Measurements from ENCODE around the gene FOCAD.

FOCAD gene

DNA sequence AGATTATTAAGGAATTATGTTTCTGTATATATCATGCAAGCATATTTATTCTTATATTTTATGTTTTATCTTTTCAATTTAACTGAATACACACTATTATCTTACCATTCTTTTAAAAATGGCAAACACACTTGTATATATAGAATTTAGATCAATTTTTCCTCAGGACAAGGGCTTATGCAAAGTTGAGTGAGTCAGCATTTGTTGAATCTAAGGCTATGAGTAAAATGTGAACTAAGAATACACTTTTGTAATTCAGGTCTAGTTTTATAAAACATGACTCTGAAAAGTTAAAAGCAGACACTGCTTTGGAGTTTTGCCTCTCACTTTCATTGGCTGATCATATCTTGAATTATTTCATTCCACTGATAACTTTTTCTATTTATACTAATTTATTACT, 127.8 kb downstream of the FOCAD start:
- H3K4me2 ChIP-seq = no peak overlapping the region
- no peaks in the 10 kb centered on the region for H3K36me3 ChIP-seq
- H4K20me1 ChIP-seq = no peaks in the 10 kb centered on the region
- no peak for TF ChIP-seq Cebpa-rat (IDR thresholded peaks at IDR 0.05)
- H3K9ac ChIP-seq = no peak overlapping the region
- no peaks in the 10 kb centered on the region for H3K27me3 ChIP-seq
- no peaks in the 10 kb centered on the region for H3K9me3 ChIP-seq
- no peaks in the 10 kb centered on the region for H3K4me1 ChIP-seq
- no peak overlapping the region for H3K4me3 ChIP-seq
- no peak overlapping the region for H3K27ac ChIP-seq

DNA sequence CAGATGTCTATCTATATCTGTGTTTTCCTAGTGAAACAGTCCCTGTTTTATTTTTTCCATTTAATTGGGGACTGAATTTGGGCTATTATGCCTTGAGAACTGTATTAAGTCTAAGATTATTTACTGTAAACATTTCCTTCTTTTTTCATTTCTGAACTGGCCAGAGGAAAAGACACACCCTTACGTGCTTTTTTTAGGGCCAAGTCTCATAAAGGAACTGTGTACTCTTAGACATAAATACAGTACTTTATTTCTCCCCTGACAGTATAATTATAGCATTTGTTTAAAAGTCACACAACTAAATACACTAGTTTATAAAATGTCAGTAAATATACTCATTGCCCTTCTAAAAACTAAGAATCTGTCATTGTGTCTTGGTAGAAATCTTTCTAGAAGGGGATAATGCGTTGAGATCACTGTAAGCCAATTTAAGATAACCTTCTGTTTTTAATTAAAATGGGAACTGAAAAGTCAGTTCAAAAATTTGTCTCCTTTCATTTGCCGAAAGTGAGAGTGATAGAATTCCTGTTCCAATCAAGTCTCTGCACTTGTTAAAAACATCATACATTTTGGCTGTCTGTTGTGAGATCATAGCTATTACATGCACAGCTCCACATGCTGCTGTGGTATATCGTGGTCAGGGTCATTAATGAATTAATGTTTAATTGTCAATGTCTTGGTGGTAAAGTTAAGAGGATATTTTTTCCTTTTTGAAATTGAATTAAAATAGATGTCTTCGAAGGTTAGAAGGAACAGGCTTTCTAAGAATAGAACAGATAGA, 132.1 kb downstream of the FOCAD start:
- no peak for TF ChIP-seq Cebpa-rat (IDR thresholded peaks at IDR 0.05)
- Histone ChIP-seq H3K4me2 (no peak overlapping the region), H3K27me3 (no peaks in the 10 kb centered on the region), H3K9ac (no peak overlapping the region), H3K9me3 (no peaks in the 10 kb centered on the region), H3K4me1 (no peaks in the 10 kb centered on the region), H3K36me3 (no peaks in the 10 kb centered on the region), H4K20me1 (no peaks in the 10 kb centered on the region), H3K27ac (no peak overlapping the region), H3K4me3 (no peak overlapping the region)

DNA sequence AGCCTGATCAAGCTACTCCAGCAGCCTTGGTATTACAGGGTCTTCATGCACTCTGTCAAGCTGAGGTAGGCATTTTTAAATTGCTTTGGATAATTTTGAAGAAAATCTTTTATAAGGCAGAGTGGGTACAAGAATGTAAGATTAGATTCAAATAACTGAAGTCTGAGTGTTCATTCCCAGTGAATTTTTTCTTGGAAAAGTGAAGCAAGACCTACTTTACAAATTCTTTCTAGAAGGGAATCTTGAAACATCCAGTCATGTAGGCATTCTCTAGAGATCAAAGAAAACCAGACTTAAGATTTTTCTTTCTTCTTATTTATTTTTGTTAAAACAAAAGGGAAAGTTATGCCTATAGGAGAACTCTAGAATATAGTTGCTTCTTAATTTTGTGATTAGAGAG, 139.0 kb downstream of the FOCAD start:
- H3K27ac ChIP-seq = no peak overlapping the region
- H3K4me2 ChIP-seq = no peak overlapping the region
- no peaks in the 10 kb centered on the region for H3K27me3 ChIP-seq
- H3K4me1 ChIP-seq = no peaks in the 10 kb centered on the region
- H4K20me1 ChIP-seq = no peaks in the 10 kb centered on the region
- no peak overlapping the region for H3K4me3 ChIP-seq
- TF ChIP-seq Cebpa-rat (IDR thresholded peaks at IDR 0.05) = no peak
- H3K9ac ChIP-seq = no peak overlapping the region
- no peaks in the 10 kb centered on the region for H3K9me3 ChIP-seq
- no peaks in the 10 kb centered on the region for H3K36me3 ChIP-seq

DNA sequence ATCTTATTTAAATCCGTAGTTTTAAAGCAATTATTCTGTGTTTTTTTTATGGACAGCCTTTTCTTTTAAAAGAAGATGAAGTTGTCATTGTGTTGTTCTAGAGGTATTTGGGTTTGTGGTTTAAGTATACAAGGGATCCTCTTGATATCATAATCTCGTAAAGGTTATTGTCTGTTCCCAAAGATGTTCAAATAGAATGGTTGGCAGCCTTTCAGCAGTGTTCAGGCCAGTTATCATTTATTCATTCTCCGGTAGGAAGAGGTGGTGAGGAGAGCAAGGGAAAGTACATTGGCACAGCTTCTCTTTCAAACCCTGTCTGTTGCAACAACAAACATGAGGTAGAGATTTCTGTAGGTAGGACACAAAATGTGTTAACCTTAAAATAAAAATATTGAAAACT, 147.0 kb downstream of the FOCAD start:
- Histone ChIP-seq H3K4me1 (no peaks in the 10 kb centered on the region), H3K9me3 (no peaks in the 10 kb centered on the region), H3K27ac (no peak overlapping the region), H3K4me3 (no peak overlapping the region), H3K36me3 (no peaks in the 10 kb centered on the region), H3K9ac (no peak overlapping the region), H4K20me1 (no peaks in the 10 kb centered on the region), H3K27me3 (no peaks in the 10 kb centered on the region), H3K4me2 (no peak overlapping the region)
- TF ChIP-seq Cebpa-rat (IDR thresholded peaks at IDR 0.05) = no peak

DNA sequence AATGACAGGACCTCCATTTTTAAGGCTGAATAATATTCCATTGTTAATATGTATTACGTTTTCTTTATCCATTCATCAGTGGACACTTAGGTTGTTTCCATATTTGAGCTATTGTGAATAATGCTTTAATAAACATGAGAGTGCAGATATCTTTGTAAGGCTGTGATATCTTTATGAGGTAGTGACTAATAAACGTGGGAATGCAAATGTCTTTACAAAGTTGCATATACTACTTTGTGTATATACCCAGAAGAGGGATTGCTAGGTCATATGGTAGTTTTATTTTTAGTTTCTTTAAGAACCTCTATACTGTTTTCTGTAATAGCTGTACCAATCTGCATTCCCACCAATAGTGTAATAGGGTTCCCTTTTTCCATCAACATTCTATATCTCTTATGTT, 148.7 kb downstream of the FOCAD start:
- no peak overlapping the region for H3K9ac ChIP-seq
- TF ChIP-seq Cebpa-rat (IDR thresholded peaks at IDR 0.05) = no peak
- no peak overlapping the region for H3K4me2 ChIP-seq
- no peaks in the 10 kb centered on the region for H3K27me3 ChIP-seq
- no peaks in the 10 kb centered on the region for H4K20me1 ChIP-seq
- H3K4me1 ChIP-seq = no peaks in the 10 kb centered on the region
- no peak overlapping the region for H3K4me3 ChIP-seq
- no peak overlapping the region for H3K27ac ChIP-seq
- H3K36me3 ChIP-seq = no peaks in the 10 kb centered on the region
- H3K9me3 ChIP-seq = no peaks in the 10 kb centered on the region

DNA sequence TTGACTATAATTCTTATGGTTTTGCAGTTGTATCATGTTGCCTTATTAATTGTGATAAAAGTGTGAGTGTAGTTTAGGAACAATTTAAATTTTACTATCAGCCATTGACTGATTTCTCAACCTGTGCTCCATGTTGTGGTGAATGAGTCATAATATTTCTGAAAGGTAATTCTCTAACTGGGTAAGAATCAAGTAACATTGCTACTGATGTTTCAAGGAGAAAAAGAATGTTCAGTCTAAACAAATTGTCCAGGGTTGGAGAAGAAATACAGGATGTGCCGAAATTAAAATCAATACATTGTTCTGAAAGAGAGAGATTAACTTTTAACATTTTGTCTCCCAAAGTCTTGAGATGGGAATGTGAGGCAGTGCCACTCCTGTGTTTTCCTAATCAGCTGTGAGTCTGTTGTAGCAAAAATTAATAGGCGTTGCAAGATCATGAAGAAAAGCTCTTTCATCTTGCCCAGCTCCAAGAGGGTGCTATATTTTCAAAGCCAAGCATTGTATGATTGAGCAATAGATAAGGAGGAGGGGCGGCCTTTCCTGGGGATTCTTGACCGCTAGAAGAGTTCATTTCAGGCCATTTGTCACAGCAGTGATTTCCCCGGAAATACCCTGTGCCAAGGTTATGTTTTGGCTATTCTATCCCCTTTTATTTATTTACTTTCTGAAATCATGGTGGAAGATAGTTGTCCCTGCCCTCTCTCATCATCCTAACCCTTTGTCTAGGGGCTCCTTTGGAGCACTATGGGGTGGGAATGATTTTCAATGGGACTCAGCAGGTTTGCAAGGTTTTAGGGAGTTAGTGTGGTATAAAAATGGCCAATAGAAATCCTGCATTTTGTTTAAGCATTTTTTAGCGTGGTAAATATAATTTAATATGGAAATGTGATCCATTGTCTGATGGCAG, 151.6 kb downstream of the FOCAD start:
- no peak overlapping the region for H3K4me2 ChIP-seq
- H3K4me3 ChIP-seq = no peak overlapping the region
- H3K27ac ChIP-seq = no peak overlapping the region
- H3K9me3 ChIP-seq = no peaks in the 10 kb centered on the region
- H3K27me3 ChIP-seq = no peaks in the 10 kb centered on the region
- TF ChIP-seq Cebpa-rat (IDR thresholded peaks at IDR 0.05) = no peak
- no peak overlapping the region for H3K9ac ChIP-seq
- no peaks in the 10 kb centered on the region for H4K20me1 ChIP-seq
- H3K36me3 ChIP-seq = no peaks in the 10 kb centered on the region
- no peaks in the 10 kb centered on the region for H3K4me1 ChIP-seq

DNA sequence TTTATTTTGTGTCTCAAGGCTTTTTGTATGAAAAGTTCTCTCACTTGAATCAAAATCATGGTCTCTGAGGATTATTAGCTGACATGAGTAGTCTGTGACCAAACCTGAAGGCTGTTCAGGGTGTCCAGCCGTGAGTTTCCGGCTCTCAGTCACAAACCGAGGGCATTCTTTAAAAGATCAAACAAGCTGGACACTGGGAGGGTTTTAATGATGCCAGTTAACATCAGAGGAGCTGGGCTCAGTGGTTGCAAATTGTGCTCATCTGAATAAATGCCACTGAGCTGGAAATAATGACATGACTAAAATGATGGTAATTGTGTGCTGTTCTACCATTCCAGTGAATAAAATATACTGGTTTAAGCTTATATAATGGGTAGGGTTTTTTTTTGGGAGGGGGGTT, 153.1 kb downstream of the FOCAD start:
- Histone ChIP-seq H3K9me3 (no peaks in the 10 kb centered on the region), H3K27ac (no peak overlapping the region), H3K4me3 (no peak overlapping the region), H3K27me3 (no peaks in the 10 kb centered on the region), H3K9ac (no peak overlapping the region), H3K36me3 (no peaks in the 10 kb centered on the region), H4K20me1 (no peaks in the 10 kb centered on the region), H3K4me2 (no peak overlapping the region), H3K4me1 (no peaks in the 10 kb centered on the region)
- no peak for TF ChIP-seq Cebpa-rat (IDR thresholded peaks at IDR 0.05)

DNA sequence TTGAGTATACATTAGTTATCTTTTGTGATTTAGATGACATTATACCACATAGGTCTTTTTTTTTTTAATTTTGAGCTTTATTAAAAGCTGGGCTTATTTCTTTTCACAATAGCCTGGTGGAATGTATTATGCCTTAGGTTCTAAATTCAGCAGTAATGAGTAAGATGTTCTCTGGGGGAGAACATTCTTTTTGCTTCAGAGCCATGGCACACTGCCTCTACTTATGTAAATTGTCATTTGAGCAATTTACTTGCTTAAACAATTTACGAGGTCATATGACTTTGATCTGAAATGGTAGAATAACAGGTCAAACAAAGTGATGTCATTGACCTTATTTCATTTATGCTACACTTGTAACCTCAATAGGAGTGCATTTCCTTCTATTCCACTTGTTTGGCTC, 154.2 kb downstream of the FOCAD start:
- Histone ChIP-seq H3K9me3 (no peaks in the 10 kb centered on the region; the same call in 1 of the 2 replicates), H3K27ac (no peak overlapping the region), H3K36me3 (no peaks in the 10 kb centered on the region), H3K4me2 (no peak overlapping the region), H3K4me1 (no peaks in the 10 kb centered on the region), H3K27me3 (no peaks in the 10 kb centered on the region), H3K9ac (no peak overlapping the region), H4K20me1 (no peaks in the 10 kb centered on the region), H3K4me3 (no peak overlapping the region)
- TF ChIP-seq Cebpa-rat (IDR thresholded peaks at IDR 0.05) = no peak

DNA sequence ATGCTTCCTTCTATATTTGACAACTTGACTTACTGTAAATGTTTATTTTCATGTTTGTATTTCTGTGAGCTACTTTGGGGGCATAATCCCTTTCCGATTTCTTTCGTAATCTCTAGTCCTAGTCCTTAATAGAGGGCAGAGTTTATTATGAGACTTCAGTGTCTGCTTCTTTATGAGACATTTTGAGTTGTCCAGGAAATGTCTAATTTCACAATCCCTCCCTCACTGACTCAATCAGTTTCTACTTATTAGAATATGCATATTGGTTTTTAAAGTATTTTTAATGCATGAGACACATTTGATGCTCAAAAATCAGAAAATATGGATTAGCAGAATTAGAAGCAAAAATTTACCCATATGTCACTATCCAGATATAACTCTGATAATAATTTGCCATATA, 160.9 kb downstream of the FOCAD start:
- Histone ChIP-seq H3K4me2 (no peak overlapping the region), H3K9ac (no peak overlapping the region), H3K27me3 (no peaks in the 10 kb centered on the region), H3K4me1 (no peaks in the 10 kb centered on the region), H3K9me3 (no peaks in the 10 kb centered on the region; the same call in 1 of the 2 replicates), H4K20me1 (no peaks in the 10 kb centered on the region), H3K36me3 (no peaks in the 10 kb centered on the region), H3K4me3 (no peak overlapping the region), H3K27ac (no peak overlapping the region)
- no peak for TF ChIP-seq Cebpa-rat (IDR thresholded peaks at IDR 0.05)

DNA sequence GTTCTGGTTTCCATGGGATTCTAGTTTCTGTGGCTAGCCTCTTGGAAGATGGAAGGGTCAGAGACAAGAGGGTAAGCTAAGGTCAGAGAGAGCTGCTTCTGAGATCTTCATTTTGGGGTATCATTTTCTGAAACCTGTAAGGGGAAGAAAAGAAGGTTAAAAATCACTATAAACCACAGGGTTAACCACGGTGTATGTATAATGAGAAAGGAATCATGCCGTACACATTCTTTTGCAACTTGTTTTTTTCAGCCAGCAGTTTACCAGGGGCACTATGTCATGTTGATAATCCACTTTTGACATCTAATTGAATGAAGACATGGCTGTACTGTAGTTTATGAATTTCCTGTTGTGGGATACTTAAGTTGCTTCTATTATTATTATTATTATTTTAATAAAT, 164.4 kb downstream of the FOCAD start:
- H4K20me1 ChIP-seq = no peaks in the 10 kb centered on the region
- no peak overlapping the region for H3K4me3 ChIP-seq
- no peak overlapping the region for H3K9ac ChIP-seq
- H3K4me1 ChIP-seq = no peaks in the 10 kb centered on the region
- H3K4me2 ChIP-seq = no peak overlapping the region
- H3K36me3 ChIP-seq = no peaks in the 10 kb centered on the region
- no peaks in the 10 kb centered on the region for H3K9me3 ChIP-seq
- no peaks in the 10 kb centered on the region for H3K27me3 ChIP-seq
- no peak overlapping the region for H3K27ac ChIP-seq
- no peak for TF ChIP-seq Cebpa-rat (IDR thresholded peaks at IDR 0.05)
